IMR-90 (cell line): ENCODE data around the gene MTM1. TPM values are rescaled to one million over a fixed set of nuclear protein-coding genes. Genes with fewer than 3 reads are reported as not detected.

Experiments
- ATAC-seq: fragments of 200-7000 bp; cut with Tn5 transposase; 2 replicates; pipeline ENCODE4 v1.9.1; 2020; ENCODE audit warnings: low read depth, mild to moderate bottlenecking, moderate library complexity
- BruUV-seq: library from RNA; stranded (reverse); fragments of 400-500 nt; replicated peaks from 2 replicates; lab custom pipeline; 2021; lab: Mats Ljungman, UMichigan
- CTCF ChIA-PET: fragments of 300-600 bp; formaldehyde crosslinking; extraction: SDS; loops from one replicate; lab custom pipeline; 2021; ENCODE audit warnings: antibody characterized with exemption; lab: Yijun Ruan, JAX
- POLR2A ChIA-PET: fragments of 300-600 bp; sonication (Branson Sonifier 250); formaldehyde crosslinking; loops from one replicate; lab custom pipeline; 2022; ENCODE audit warnings: antibody characterized with exemption; ENCODE audit not compliant: unreplicated experiment; lab: Charles Lee
- DNase-seq: peaks from one replicate; pipeline ENCODE4 v3.0.0; 2013
- H2AFZ ChIP-seq: replicated peaks from 2 replicates; pipeline ENCODE3; 2013; ENCODE audit warnings: low read length, mild to moderate bottlenecking; ENCODE audit not compliant: poor library complexity
- H2AK5ac ChIP-seq: 2 replicates; pipeline ENCODE4 v1.6.1; 2013; ENCODE audit warnings: low read depth, low read length, inconsistent platforms
- H2AK9ac ChIP-seq: replicated peaks from 2 replicates; pipeline ENCODE3; 2013; ENCODE audit warnings: mild to moderate bottlenecking, low read depth, low read length, moderate library complexity; ENCODE audit not compliant: poor library complexity
- H2BK120ac ChIP-seq: 2 replicates; pipeline ENCODE4 v1.6.1; 2013; ENCODE audit warnings: low read depth, low read length, inconsistent platforms
- H2BK15ac ChIP-seq: 3 replicates; pipeline ENCODE4 v1.6.1; 2013; ENCODE audit warnings: low read depth, low read length, inconsistent platforms
- H2BK20ac ChIP-seq: 2 replicates; pipeline ENCODE4 v1.6.1; 2013; ENCODE audit warnings: low read depth, mild to moderate bottlenecking, inconsistent platforms, low read length, moderate library complexity
- H2BK5ac ChIP-seq: 2 replicates; pipeline ENCODE4 v1.6.1; 2013; ENCODE audit warnings: mild to moderate bottlenecking, low read depth, low read length, inconsistent platforms; ENCODE audit not compliant: poor library complexity, severe bottlenecking
- H3K14ac ChIP-seq: replicated peaks from 2 replicates; pipeline ENCODE4 v1.6.1; 2013; ENCODE audit warnings: low read depth, low read length, inconsistent platforms
- H3K18ac ChIP-seq: 2 replicates; pipeline ENCODE4 v1.6.1; 2013; ENCODE audit warnings: low read depth, low read length, control low read depth
- H3K23ac ChIP-seq: 2 replicates; pipeline ENCODE4 v1.6.1; 2013; ENCODE audit warnings: low read depth, low read length, inconsistent platforms
- H3K27ac ChIP-seq: 2 replicates; pipeline ENCODE4 v1.5.1; 2013; ENCODE audit warnings: mild to moderate bottlenecking, control low read depth, low read length; ENCODE audit not compliant: insufficient read depth
- H3K27me3 ChIP-seq: 2 replicates; pipeline ENCODE4 v1.6.1; 2013; ENCODE audit warnings: low read length; ENCODE audit not compliant: control insufficient read depth, insufficient read depth
- H3K36me3 ChIP-seq: 2 replicates; pipeline ENCODE4 v1.6.1; 2013; ENCODE audit warnings: low read length, mixed read lengths; ENCODE audit not compliant: control insufficient read depth, insufficient read depth
- H3K4ac ChIP-seq: 2 replicates; pipeline ENCODE4 v1.6.1; 2013; ENCODE audit warnings: low read depth, low read length, inconsistent platforms
- H3K4me1 ChIP-seq: 2 replicates; pipeline ENCODE4 v1.6.1; 2013; ENCODE audit warnings: low read length, mixed read lengths; ENCODE audit not compliant: control insufficient read depth, insufficient read depth
- H3K4me2 ChIP-seq: 2 replicates; pipeline ENCODE4 v1.6.1; 2013; ENCODE audit warnings: low read depth, mild to moderate bottlenecking, control low read depth, low read length, moderate library complexity
- H3K4me3 ChIP-seq: 2 replicates; pipeline ENCODE4 v1.5.1; 2013; ENCODE audit warnings: low read depth, mild to moderate bottlenecking, control low read depth, low read length, moderate library complexity; ENCODE audit not compliant: insufficient read depth
- H3K56ac ChIP-seq: 2 replicates; pipeline ENCODE4 v1.6.1; 2013; ENCODE audit warnings: low read length, inconsistent platforms; ENCODE audit not compliant: insufficient read depth; ENCODE audit errors: extremely low read depth
- H3K79me1 ChIP-seq, 2 experiments: 2 replicates each; pipeline ENCODE4 v1.6.1; 2013; ENCODE audit warnings: low read length in 2 of 2, inconsistent platforms in 1 of 2, low read depth in 1 of 2
- H3K9ac ChIP-seq: 2 replicates; pipeline ENCODE4 v1.6.1; 2013; ENCODE audit warnings: low read depth, low read length, control low read depth
- H3K9me1 ChIP-seq: 2 replicates; pipeline ENCODE4 v1.6.1; 2013; ENCODE audit warnings: low read length, inconsistent platforms; ENCODE audit not compliant: insufficient read depth
- H3K9me3 ChIP-seq: 2 replicates; pipeline ENCODE4 v1.6.1; 2013; ENCODE audit warnings: low read length; ENCODE audit not compliant: control insufficient read depth, insufficient read depth
- H4K20me1 ChIP-seq: 2 replicates; pipeline ENCODE4 v1.6.1; 2013; ENCODE audit warnings: low read length, inconsistent platforms; ENCODE audit not compliant: insufficient read depth
- H4K5ac ChIP-seq: 2 replicates; pipeline ENCODE4 v1.6.1; 2013; ENCODE audit warnings: mild to moderate bottlenecking, low read depth, low read length, control low read depth
- H4K8ac ChIP-seq, 2 experiments: 2 replicates each; pipeline ENCODE4 v1.6.1; 2013; ENCODE audit warnings: low read depth in 2 of 2, low read length in 2 of 2, control low read depth in 1 of 2, inconsistent platforms in 1 of 2
- H4K91ac ChIP-seq: 2 replicates; pipeline ENCODE4 v1.6.1; 2013; ENCODE audit warnings: low read depth, low read length, inconsistent platforms; ENCODE audit not compliant: insufficient read depth
- BHLHE40 ChIP-seq: fragments of 150-350 bp; IDR thresholded peaks from 2 replicates; pipeline ENCODE4 v1.6.1; 2016; ENCODE audit warnings: mild to moderate bottlenecking, low read depth, low read length
- CTCF ChIP-seq: conservative IDR thresholded peaks from 2 replicates; pipeline ENCODE4 v1.5.1; 2012; ENCODE audit warnings: mild to moderate bottlenecking, low read depth, low read length, improper control_type of control experiment
- FOS ChIP-seq: fragments of 150-350 bp; IDR thresholded peaks from 2 replicates; pipeline ENCODE4 v1.6.1; 2016; ENCODE audit warnings: low read depth, low read length
- MAFK ChIP-seq: IDR thresholded peaks from 2 replicates; pipeline ENCODE4 v1.6.1; 2012; ENCODE audit warnings: low read depth, low read length, improper control_type of control experiment
- NFE2L2 ChIP-seq: fragments of 150-350 bp; IDR thresholded peaks from 2 replicates; pipeline ENCODE4 v1.6.1; 2016; ENCODE audit warnings: low read depth, mild to moderate bottlenecking, low read length
- POLR2A ChIP-seq: IDR thresholded peaks from 2 replicates; pipeline ENCODE4 v1.6.1; 2012; ENCODE audit warnings: mild to moderate bottlenecking, low read depth, low read length
- RAD21 ChIP-seq: IDR thresholded peaks from 2 replicates; pipeline ENCODE4 v1.6.1; 2012; ENCODE audit warnings: low read length, improper control_type of control experiment
- RCOR1 ChIP-seq: IDR thresholded peaks from 2 replicates; pipeline ENCODE4 v1.6.1; 2012; ENCODE audit warnings: mild to moderate bottlenecking, low read length, improper control_type of control experiment; ENCODE audit not compliant: insufficient replicate concordance
- RFX5 ChIP-seq: IDR thresholded peaks from 2 replicates; pipeline ENCODE4 v1.8.0; 2012; ENCODE audit warnings: low read depth, mild to moderate bottlenecking, low read length, moderate library complexity
- SMC3 ChIP-seq: fragments of 150-350 bp; IDR thresholded peaks from 2 replicates; pipeline ENCODE4 v1.6.1; 2016; ENCODE audit warnings: low read depth, mild to moderate bottlenecking, antibody characterized with exemption, low read length, moderate library complexity
- WGBS, 2 experiments: methylation state at CpG; one replicate each; pipeline versions ENCODE4 v1.1.5 to v1.1.7; 2013; ENCODE audit warnings: missing lambda C conversion rate in 2 of 2; ENCODE audit not compliant: insufficient read length in 1 of 2; ENCODE audit errors: extremely low coverage in 2 of 2; 5-methylcytosine and 5-hydroxymethylcytosine counted together
- dilution Hi-C: fragments of 300-500 bp; cut with HindIII; formaldehyde crosslinking; loops from one replicate; pipeline ENCODE4 v1.14.3; 2018; ENCODE audit warnings: low sequenced_read_pairs; ENCODE audit not compliant: unreplicated experiment
- in situ Hi-C: fragments of 300-500 bp; cut with MboI; formaldehyde crosslinking; loops from 3 replicates; pipeline ENCODE4 v1.14.3; 2019; ENCODE audit warnings: low sequenced_read_pairs, inconsistent platforms, mixed read lengths
- intact Hi-C: fragments of 100-400 bp; cut with micrococcal nuclease; formaldehyde crosslinking; loops from 2 replicates; pipeline ENCODE4 v1.10.0; 2022
- polyA plus RNA-seq, 3 experiments: library from polyadenylated mRNA; depleted of rRNA; stranded (reverse); fragments of >200 nt; gene quantifications; 2 replicates each; pipeline ENCODE4 v1.2.3, GENCODE V29; 2012; ENCODE audit warnings: low replicate concordance in 1 of 3
- total RNA-seq: library from RNA; depleted of rRNA; stranded (reverse); fragments of >200 nt; gene quantifications from 2 replicates; pipeline ENCODE4 v1.2.3, GENCODE V29; 2012

Gene MTM1
- total and polyA plus RNA-seq, 2 of the 4 experiments (the other 2 are of a cell fraction) = 3.8 to 5.6 TPM

DNA sequence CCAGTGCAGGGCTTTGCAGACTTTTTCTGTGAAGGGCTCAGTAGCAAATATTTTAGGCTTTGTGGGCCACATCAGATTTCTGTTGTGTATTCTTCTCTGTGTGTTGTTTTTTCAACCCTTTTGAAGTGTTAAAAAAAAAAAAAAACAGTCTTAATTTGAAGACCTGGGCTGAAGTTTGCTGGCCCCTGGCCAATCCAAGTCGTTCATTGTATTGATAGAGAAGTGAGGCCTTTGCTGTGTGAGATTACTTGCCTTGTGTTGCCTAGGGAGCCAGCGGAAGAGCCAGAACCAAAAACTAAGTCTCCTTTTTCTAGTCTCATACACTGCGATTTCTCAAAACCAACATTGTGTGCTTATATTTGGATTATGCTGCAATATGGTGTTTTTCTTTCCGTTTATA, 46.9 kb downstream of the MTM1 start:
- Histone ChIP-seq H3K14ac (no peak overlapping the region), H2BK5ac (no peak overlapping the region), H3K36me3 (peaks cover 4% of the 10 kb centered on the region; the same call in 1 of the 2 replicates), H3K4me2 (no peak overlapping the region), H2AK9ac (no peak overlapping the region), H3K9me1 (peaks cover 3% of the 10 kb centered on the region; the same call in 1 of the 2 replicates), H3K18ac (no peak overlapping the region), H4K20me1 (no peaks in the 10 kb centered on the region), H2BK15ac (no peak overlapping the region), H3K27ac (no peak overlapping the region), H4K8ac (no peak overlapping the region), H3K79me1 (no peaks in the 10 kb centered on the region), H3K9me3 (no peaks in the 10 kb centered on the region), H3K23ac (no peak overlapping the region), H3K4me1 (no peaks in the 10 kb centered on the region), H3K4me3 (no peak overlapping the region), H3K56ac (no peak overlapping the region), H3K27me3 (no peaks in the 10 kb centered on the region), H2BK20ac (no peak overlapping the region), H2AK5ac (no peak overlapping the region), H2AFZ (no peak overlapping the region), H4K5ac (no peak overlapping the region), H3K4ac (no peak overlapping the region), H3K9ac (no peak overlapping the region), H2BK120ac (no peak overlapping the region), H4K91ac (no peak overlapping the region)
- no TSS peak for BruUV-seq
- dilution Hi-C loops (no loop called here), in situ Hi-C loops (no loop called here), intact Hi-C loops (no loop called here)
- 20% methylated on average over 1 of the region's 4 CpGs; no CpG with 5 or more reads in 1 of the 2 experiments for WGBS, 2 experiments
- no peak for TF ChIP-seq RCOR1
- TF ChIP-seq MAFK = no peak
- no peak for TF ChIP-seq SMC3
- TF ChIP-seq NFE2L2 = no peak
- no peak for TF ChIP-seq RFX5
- no peak for TF ChIP-seq FOS
- no peak for TF ChIP-seq POLR2A
- no peak for TF ChIP-seq RAD21
- no peak for TF ChIP-seq BHLHE40
- TF ChIP-seq CTCF = no peak
- no peak for ATAC-seq
- DNase-seq = no peak
- POLR2A ChIA-PET = no interaction called here
- CTCF ChIA-PET = no interaction called here
